Hippocampal formation (tissue), 2 donors: ENCODE results near the gene PROS1.
"Not testable (repeated sequence)": the region's sequence is repeated elsewhere in the genome, so short reads cannot be mapped to it uniquely, and the experiment has no call there.

Experiments
- DNase-seq, 2 donors: peaks; one replicate each; lab custom pipeline; 2025; lab: John Stamatoyannopoulos, UW

Gene PROS1

DNA sequence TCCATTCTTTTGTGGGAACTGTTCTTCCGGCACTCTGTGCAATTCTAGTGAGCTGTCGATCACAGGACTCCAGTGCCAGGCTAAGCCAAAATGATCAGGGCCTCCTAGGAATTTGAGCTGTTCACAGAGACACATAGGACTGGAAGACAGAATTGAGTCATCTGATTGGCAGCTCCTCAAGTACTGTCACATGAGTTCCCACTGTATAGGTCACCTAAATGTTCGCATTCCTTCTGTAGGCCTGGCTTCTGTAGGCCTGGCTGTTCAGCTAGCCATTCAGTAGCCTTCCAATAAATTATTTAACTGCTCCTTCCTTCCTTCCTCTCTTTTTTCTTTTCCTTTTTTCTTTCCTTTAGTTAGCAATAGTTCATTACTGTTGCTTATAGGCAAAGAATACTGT lies 4.3 kb downstream of the PROS1 start:
- no peak for DNase-seq

DNA sequence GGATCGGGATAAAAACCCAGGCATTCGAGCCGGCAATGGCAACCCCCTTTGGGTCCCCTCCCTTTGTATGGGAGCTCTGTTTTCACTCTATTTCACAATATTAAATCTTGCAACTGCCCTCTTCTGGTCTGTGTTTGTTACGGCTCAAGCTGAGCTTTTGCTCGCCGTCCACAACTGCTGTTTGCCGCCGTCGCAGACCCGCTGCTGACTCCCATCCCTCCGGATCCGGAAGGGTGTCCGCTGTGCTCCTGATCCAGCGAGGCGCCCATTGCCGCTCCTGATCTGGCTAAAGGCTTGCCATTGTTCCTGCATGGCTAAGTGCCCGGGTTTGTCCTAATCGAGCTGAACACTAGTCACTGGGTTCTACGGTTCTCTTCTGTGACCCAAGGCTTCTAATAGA lies 8.6 kb downstream of the PROS1 start:
- DNase-seq, result not testable (repeated sequence)

DNA sequence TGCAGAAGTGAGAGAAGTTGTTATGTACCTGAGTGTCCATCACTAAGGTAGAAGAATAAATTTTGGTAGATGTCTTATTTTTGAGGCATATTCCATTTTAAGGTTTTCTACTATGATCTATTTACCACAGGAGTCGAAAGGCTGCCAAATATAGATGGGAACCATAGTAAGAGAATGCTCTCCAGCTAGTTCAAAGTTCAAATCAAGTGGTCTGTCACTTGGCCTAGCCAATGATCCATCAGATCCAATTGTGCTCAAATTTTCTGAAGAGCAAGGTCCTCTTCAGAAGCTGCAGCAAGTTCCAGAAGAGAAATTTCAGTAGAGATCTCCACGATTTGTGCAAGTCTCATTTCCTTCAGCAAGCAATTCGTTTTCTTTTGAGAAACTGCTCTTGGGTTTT lies 10.9 kb downstream of the PROS1 start:
- no peak for DNase-seq

DNA sequence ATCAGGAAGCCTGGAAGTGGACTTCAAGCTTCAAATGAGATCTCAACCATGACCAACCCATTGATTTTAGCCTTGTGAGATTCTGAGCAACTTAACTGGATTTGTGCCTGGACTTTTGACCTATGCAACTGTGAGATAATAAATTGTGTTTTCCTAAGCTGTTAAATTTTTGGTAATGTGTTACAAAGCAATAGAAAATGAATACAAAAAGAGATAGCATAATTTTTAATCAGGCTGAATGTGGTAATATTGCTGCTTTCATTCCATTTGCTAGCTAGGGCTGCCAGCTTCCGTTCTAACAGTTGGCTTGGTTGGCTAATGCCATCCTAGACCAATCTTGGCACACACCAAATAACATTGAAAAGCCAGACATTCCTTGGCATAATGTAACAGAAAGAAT lies 12.2 kb downstream of the PROS1 start:
- DNase-seq, result peak in 1 of 2 donors; percentile 2

DNA sequence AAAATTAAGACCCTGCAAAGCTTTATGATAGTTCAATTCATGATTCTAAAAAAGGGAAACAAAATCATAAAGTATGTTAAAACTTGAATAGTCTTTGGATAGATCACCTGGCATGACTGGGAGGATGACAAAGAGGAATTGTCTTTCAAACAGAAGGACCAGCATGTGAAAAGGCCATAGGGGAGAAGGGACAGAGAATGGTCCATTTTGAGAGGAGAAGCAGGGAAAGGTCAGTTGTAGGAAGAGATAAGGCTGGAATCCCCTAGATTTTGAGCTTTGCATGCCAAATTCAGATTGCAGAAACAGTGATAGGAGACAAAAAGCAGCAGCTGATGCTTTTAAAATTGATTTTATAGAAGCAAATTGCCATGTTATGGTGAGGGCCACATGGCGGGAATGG lies 12.7 kb downstream of the PROS1 start:
- no peak for DNase-seq

DNA sequence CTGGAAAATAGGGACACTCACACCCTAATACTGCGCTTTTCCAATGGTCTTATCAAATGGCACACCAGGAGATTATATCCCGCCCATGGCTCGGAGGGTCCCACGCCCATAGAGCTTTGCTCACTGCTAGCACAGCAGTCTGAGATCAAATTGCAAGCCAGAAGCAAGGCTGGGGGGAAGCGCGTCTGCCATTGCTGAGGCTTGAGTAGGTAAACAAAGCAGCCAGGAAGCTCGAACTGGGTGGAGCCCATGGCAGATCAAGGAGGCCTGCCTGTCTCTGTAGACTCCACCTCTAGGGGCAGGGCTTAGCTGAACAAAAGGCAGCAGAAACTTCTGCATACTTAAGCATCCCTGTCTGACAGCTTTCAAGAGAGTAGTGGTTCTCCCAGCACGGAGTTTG lies 23.7 kb downstream of the PROS1 start:
- not testable (repeated sequence) for DNase-seq

DNA sequence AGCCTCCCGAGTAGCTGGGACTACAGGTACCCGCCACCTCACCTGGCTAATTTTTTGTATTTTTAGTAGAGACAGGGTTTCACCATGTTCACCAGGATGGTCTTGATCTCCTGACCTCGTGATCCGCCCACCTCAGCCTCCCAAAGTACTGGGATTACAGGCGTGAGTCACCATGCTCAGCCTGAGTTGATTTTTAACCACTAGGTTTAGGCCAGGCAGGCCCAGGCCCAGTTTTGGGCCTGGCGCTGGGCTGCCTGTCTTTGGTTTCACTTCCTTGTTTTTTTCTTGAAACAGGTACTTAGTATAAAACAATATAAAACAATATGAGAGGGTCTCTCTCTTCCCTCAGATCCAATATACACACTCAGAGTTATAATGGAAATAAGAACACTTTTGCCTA lies 36.2 kb downstream of the PROS1 start:
- not testable (repeated sequence) for DNase-seq

DNA sequence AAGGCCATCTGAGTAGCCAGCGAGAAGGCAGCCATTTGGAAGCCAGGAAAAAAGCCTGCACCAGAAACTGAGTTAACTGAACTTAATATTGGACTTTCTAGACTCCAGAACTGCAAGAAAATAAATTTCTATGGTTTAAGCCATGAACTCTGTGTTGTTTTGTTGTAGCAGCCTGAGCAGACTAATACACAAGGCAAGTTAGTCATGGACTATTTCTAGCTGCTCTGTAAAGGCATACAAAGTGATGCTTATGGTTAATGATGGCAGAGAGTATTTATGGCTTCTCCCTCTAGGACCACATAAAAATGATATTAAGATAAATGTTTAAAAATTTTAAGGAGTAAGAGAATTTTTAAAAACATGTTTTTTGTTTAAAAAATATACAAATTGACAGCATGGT lies 37.1 kb downstream of the PROS1 start:
- no peak for DNase-seq

DNA sequence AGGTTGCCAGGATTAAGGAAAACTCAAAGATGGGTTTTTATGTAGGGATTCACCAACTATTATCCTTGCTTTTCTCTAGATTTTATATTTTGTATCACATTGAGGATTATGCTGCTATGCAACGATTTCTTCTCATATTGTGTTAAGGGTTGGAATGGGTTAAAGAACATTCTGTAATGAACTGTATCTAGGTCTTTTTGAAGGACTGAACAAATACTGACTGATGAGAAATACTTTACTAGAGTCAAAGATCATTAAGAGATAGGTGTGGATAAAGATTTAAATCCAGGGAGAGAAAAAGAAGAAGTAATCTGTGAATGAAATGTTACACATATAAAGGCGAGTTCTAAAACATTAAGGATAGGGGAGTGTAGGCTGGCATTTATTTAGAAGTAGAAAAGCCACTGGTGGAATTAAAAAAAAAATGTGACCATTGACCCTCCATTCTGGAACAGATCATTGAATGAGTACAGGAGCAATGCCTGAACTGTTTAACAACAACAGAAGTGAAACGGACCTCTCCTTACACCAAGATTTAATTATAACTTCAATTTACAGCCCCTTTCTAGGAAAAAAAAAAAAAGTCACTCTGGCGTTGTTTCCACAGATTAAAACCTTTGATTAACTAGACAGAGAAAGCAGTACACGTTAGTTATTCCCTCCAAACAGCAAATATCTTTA lies 39.2 kb downstream of the PROS1 start:
- DNase-seq, result no peak

DNA sequence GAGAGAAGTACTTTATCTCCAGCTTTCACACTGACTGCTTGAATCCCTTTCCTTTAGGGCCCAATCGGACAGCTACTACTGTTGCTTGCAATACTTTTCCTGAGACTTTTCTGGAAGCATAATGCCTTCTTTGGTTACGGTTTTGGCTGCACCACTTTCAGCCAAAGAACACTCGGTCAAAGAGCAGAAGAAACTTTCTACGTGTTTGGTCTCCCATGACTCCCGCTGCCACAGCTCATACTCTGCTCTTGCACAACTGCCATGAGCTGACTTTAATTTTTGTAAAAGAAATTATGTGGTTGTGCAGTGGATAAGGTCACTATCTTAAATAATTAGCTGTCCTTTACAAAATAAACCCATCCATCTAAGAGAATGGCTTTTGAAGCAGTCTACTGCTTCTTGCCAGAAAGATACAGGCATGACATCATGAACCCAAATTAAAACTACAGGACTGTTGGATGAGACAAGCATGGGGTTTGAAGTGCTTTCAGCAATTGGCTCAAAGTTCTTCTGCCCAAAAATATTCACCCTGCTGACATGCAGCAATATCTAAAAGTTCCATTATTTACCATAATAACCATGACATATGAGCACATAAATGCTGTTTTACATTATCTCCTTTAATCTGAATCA lies 42.0 kb downstream of the PROS1 start:
- DNase-seq, result no peak

DNA sequence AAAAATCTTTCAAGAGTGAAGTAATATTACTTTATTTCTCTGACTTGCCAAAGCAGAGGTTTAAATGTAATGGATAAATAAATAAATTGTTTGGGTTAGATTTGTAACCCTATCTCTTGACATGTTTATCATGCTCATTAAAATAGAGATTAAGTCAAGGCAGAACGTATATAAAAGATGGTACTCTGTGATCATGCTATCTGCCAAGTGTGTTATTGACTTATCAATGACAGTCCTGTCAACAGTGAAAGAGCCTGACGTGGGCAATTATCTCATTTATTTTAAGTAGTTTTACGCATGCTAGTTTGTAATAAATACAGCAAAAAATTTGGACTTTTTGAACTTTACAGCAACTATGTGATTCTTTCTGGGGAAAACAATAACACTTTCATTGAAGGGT lies 43.7 kb downstream of the PROS1 start:
- DNase-seq, result no peak

DNA sequence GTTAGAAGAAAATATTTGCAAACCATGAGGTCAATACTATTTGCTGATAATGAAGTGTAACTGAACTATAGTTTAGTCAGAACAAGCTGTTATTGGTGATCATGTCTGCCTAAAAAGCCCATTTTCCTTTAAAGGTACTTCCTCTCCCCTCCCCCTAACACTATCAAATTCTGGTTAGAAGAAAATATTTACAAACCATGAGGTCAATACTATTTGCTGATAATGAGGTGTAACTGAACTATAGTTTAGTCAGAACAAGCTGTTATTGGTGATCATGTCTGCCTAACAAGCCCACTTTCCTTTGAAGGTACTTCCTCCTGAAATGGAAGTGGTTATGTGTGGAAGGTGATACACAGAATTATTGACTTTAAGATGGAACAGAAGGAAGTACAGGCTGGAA lies 46.9 kb downstream of the PROS1 start:
- no peak for DNase-seq

DNA sequence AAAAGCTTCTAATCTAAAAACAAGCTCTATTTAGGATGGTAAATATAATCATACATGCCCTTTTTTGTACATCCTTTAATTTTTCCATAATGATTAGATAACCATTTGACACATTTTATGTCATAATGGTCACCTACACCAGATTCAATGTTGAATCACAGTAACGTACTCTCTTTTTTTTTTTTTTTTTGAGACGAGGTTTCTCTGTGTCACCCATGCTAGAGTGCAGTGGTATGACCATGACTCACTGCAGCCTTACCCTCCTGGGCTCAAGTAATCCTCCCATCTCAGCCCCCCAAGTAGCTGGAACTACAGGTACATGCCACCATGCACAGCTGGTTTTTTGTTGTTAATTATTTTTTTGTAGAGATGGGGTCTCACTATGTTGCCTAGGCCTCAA lies 49.2 kb downstream of the PROS1 start:
- DNase-seq, result no peak

DNA sequence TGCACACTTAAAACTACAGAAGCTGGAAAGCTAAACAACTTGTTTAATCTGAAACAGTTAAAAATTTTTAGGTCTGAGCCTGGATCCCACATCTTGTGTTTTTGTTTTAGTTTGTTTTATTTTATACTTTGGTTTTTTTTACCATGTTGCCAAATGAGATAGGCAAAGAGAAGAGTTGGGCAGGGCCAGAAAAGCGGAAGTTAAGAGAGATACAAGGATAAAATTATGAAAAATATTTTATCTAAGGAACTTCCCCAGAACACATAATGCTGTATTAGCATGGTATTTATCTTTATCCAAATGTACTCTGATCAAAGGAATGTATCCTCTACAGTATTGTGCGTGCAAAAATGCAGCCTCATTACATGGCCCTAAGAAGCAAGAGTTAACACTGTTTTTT lies 50.7 kb downstream of the PROS1 start:
- DNase-seq, result no peak

DNA sequence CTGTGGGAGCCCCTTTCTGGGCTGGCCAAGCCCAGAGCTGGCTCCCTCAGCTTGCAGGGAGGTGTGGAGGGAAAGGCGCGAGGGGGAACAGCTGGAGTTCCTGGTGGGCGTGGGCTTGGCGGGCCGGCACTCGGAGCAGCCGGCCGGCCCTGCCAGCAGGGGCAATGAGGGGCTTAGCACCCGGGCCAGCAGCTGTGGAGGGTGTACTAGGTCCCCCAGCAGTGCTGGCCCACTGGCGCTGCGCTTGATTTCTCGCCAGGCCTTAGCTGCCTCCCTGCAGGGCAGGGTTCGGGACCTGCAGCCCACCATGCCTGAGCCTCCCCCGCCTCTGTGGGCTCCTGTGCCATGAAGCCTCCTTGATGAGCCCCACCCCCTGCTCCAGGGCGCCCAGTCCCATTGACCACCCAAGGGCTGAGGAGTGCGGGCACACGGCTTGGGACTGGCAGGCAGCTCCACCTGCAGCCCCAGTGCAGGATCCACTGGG lies 56.1 kb downstream of the PROS1 start:
- DNase-seq, result not testable (repeated sequence)

DNA sequence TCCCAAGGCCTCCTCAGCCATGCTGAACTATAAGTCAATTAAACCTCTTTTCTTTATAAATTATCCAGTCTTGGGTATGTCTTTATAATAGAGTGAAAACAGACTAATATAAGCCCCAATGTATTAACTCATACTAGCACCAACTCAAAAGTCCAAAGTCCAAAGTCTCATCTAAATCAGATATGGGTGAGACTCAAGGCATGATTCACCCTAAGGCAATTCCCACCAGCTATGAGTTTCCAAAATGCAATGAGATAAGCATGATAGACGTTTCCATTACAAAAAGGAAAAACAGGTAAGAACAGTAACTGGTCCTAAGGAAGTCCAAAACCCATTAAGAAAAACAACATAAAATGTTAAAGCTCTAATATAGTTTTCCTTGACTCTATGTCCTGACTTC lies 60.1 kb downstream of the PROS1 start:
- not testable (repeated sequence) for DNase-seq

DNA sequence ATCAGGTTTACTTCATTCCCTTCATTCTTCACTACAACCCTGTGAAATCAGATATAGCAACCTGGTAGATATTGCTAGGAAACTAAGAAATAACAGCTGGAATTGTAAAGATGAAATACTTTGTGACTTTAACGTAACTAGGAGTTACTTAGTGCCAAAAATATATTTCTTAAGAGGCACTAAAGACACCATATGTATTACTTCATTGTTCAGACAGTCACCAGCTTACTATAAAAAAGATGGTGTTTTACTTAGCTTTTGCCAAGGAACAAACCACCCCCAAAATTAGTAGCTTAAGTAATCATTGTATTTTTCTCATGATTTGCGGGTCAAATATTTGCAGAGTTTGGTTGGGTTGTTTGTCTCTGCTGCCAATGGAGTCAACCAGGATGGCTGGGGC lies 62.5 kb downstream of the PROS1 start:
- no peak for DNase-seq

DNA sequence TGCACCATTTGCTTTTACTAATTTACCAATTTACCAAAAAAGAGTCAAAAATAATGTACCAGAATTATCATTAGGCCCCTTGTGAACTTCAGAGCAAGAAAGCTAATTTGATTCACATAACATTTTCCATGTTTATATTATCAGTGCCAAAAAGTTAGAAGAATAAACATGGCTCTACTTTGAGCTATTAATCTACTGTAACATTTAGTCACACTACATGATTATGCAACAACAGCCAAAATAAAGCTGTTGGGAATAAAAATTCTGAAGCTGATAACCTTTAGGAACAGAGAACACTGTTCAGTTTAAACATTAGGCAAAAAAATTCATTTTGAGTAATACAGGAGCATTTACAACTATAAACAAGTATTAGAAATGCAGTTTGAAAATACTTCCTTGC lies 63.6 kb downstream of the PROS1 start:
- DNase-seq, result no peak

DNA sequence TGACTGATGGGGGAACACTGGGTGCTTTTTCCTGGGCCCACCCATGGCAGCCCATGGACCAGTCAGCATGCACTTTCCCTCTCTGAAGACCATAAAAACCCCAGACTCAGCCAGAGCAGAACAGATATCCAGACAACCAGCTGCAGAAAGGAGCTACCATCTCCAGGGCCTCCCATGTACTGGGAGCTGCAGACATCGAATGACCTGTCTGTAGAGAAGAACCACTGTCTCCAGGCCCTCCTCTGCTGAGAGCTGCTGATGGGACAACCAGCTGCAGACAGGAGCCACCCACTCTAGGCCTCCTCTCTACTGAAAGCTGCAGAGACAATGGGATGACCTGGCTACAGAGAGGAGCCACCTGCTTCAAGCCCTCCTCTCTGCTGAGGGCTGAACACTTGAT lies 66.6 kb downstream of the PROS1 start:
- no peak for DNase-seq

DNA sequence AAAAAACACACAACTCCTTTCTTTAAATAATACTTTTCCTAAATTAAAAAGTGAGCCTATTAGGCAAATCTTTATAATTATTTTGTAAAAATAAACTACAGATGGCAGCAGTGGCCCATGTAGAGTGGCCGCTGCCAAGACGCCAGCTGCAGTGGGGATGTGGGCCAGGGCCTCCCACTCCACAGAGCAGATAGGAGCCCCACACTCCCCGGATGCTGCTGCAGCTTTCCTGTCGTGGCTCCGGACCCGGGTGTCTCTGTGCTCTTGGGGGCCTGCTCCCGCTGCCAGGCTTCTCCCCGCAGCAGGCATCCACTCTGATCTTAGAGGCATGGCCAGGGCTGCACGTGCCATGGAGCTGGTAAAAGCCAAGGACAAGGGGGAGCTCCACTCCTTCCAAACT lies 67.5 kb downstream of the PROS1 start:
- no peak for DNase-seq

DNA sequence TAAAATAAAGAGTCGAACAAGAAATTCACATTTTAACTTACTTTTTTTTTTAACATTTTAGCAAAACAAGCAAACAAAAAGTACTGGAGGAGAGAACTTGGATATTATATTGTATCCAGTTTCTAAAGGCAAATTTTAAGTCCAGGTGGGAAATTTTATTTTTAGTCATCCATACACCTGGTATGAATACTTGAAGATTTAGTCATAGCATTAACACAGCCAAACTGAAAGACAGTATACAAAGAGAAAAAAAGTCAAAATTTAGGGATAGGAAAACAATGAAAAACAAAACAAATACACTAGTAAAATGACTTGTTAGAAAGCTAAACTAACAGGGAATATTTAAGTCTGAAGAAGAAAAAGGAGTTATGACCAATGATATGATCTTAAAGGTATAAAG lies 69.1 kb downstream of the PROS1 start:
- DNase-seq, result no peak

DNA sequence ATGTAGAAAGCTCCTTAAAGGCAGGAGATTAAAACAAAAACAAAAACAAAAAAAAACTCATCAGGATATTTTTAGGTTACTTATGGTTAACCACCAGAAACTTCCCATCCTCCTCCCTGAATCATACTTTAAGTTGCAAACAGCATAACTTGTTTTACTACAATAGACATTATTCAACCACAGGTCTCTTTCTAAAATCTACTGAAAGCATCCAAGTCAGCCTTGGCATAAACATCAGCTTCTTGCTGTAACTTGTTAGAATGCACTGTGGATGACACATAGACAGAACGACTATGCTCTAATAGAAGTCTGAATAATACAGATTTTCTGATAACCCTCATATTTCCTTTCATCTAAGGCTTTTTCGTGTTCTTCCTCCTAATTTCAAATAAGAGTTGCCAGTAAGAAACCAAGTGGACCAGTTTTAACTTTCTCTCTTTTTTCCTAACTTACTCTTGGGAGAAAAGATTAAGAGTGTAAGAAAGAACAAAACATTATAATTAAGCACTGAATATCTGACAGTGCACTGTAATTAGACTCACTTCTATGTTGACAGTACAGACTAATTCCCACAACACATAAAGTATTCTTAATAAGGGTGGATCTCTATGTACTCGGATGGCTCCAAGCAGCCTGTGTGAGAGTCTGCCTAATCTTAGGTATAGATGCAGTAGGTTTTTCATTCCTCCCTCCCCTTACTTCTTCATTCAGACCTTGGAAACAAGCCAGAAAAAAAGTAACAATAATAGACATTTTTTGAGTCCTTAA lies 95.3 kb downstream of the PROS1 start:
- DNase-seq, result not testable (repeated sequence)

DNA sequence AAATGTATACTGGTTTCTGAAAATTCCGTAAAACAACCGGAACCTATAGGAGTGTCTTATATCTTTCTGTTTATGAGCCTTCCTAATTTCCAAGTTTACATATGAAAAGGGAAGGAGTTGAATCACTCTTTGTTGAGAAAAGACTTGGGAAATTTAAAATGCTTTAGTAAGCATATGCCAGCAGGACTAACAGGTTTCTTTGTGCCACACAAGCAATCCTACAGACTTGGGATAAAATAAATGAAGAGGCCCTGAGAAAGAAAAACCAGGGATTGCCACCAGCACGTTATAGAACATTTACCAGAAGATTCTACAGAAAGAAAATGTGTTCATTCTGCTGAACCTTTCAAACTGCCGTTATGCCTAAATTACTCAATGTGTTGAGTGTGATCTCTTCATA lies 96.3 kb downstream of the PROS1 start:
- not testable (repeated sequence) for DNase-seq
